ENCODE measurements around the gene DPP4. TPM values are rescaled to one million over a fixed set of nuclear protein-coding genes. Genes with fewer than 3 reads are reported as not detected.
"Not testable (repeated sequence)": the region's sequence is repeated elsewhere in the genome, so short reads cannot be mapped to it uniquely, and the experiment has no call there.

Gene DPP4
- total and polyA plus RNA-seq, 2 experiments from 2014 or later: 149 to 218 TPM

DNA sequence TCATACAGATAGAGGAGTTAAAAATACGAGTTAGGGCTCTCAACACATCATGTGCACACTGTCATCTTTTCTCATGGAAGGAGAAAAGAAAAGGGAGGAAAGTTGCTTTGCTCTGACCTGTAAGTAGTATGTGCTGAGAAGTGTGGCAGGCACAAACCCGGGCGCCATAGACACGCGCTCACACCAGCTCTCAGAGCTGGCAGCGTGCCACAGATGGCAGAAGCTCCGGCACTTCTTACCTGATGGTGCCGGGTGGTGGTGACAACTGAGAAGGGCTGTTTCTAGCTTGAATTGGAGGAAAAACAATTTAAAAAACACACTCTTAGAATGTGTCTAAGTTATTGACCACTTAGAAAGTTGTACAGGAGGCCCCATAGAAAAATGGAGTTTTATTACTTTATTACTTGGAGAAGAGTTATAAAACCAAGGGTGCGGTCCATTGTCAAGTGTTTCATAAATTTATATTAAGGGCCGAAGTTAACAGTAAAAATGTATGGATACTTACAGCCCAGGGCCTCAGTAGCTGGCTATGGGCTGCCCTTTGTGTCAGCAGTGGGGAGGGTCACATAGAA, 92.2 kb downstream of the DPP4 start:
- no peaks in the 10 kb centered on the region for H4K20me1 ChIP-seq (ENCODE audit: insufficient read depth, poor library complexity, severe bottlenecking)
- no peak overlapping the region for H3K27ac ChIP-seq
- H3K4me3 ChIP-seq: no peak overlapping the region
- H2AFZ ChIP-seq: no peak overlapping the region
- no peaks in the 10 kb centered on the region for H3K9me3 ChIP-seq (ENCODE audit: low read depth)
- TF ChIP-seq EZH2 (IDR thresholded peaks at IDR 0.05; ENCODE audit: borderline replicate concordance) (no peak), EZH2phosphoT487 (IDR thresholded peaks at IDR 0.05; ENCODE audit: low read depth, severe bottlenecking, unreplicated experiment) (no peak)
- TF ChIP-seq, protein P1, sequence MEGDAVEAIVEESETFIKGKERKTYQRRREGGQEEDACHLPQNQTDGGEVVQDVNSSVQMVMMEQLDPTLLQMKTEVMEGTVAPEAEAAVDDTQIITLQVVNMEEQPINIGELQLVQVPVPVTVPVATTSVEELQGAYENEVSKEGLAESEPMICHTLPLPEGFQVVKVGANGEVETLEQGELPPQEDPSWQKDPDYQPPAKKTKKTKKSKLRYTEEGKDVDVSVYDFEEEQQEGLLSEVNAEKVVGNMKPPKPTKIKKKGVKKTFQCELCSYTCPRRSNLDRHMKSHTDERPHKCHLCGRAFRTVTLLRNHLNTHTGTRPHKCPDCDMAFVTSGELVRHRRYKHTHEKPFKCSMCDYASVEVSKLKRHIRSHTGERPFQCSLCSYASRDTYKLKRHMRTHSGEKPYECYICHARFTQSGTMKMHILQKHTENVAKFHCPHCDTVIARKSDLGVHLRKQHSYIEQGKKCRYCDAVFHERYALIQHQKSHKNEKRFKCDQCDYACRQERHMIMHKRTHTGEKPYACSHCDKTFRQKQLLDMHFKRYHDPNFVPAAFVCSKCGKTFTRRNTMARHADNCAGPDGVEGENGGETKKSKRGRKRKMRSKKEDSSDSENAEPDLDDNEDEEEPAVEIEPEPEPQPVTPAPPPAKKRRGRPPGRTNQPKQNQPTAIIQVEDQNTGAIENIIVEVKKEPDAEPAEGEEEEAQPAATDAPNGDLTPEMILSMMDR (IDR thresholded peaks at IDR 0.05; ENCODE audit: poor library complexity): no peak
- H3K4me1 ChIP-seq (ENCODE audit: insufficient read depth): no peaks in the 10 kb centered on the region
- no peak for DNase-seq (ENCODE audit: low spot score)
- no peaks in the 10 kb centered on the region for H3K79me2 ChIP-seq
- H3K27me3 ChIP-seq: no peaks in the 10 kb centered on the region
- WGBS (ENCODE audit: low lambda C conversion rate, missing lambda C conversion rate): 86% methylated on average over 10 of the region's 10 CpGs
- H3K9me2 ChIP-seq (replicated peaks; ENCODE audit: insufficient read depth): no peaks in the 10 kb centered on the region
- H3K4me2 ChIP-seq: no peak overlapping the region
- no peaks in the 10 kb centered on the region for H3K36me3 ChIP-seq (replicated peaks; ENCODE audit: insufficient read depth, low read depth)

- Histone ChIP-seq H3K4me1 (ENCODE audit: insufficient read depth) (no peaks in the 10 kb centered on the region), H3K9me3 (ENCODE audit: low read depth) (no peaks in the 10 kb centered on the region), H3K79me2 (no peaks in the 10 kb centered on the region), H3K9me2 (replicated peaks; ENCODE audit: insufficient read depth) (no peaks in the 10 kb centered on the region), H3K4me3 (no peak overlapping the region), H2AFZ (no peak overlapping the region), H3K4me2 (no peak overlapping the region), H3K27ac (no peak overlapping the region), H4K20me1 (ENCODE audit: insufficient read depth, poor library complexity, severe bottlenecking) (no peaks in the 10 kb centered on the region), H3K36me3 (replicated peaks; ENCODE audit: insufficient read depth, low read depth) (no peaks in the 10 kb centered on the region), H3K27me3 (no peaks in the 10 kb centered on the region)
- DNase-seq (ENCODE audit: low spot score): no peak
- 63% methylated on average over 1 of the region's 1 CpG for WGBS (ENCODE audit: low lambda C conversion rate, missing lambda C conversion rate)
- TF ChIP-seq, protein P1 (IDR thresholded peaks at IDR 0.05; ENCODE audit: poor library complexity): no peak
- TF ChIP-seq EZH2 (IDR thresholded peaks at IDR 0.05; ENCODE audit: borderline replicate concordance): no peak
- TF ChIP-seq EZH2phosphoT487 (IDR thresholded peaks at IDR 0.05; ENCODE audit: low read depth, severe bottlenecking, unreplicated experiment): no peak
Measured at GRCh38 chr2:161980976-161981375, 93.0 kb downstream of the DPP4 start.

DNA sequence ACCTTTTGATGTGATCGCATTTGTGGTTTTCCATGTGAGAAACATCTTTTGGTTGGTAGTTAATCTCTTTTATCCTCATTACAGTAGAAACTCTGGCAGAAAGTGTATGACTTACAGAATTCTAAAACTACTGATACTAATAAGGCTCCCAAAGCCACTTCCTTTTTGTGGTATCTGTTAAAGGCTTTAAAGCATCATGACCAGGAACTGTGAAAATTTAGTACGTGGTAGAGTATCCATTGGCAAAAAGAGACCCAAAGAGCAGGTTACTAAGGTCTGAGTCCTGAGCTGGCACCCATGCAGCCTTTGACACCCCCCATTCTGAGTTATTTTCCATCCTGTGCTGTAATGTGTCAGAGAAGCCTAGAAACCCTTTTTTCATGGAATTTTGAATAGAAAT, 94.5 kb downstream of the DPP4 start:
- H3K27ac ChIP-seq: no peak overlapping the region
- H3K9me2 ChIP-seq (replicated peaks; ENCODE audit: insufficient read depth): no peaks in the 10 kb centered on the region
- no peak for DNase-seq (ENCODE audit: low spot score)
- no peak overlapping the region for H3K4me2 ChIP-seq
- no peaks in the 10 kb centered on the region for H4K20me1 ChIP-seq (ENCODE audit: insufficient read depth, poor library complexity, severe bottlenecking)
- no peaks in the 10 kb centered on the region for H3K9me3 ChIP-seq (ENCODE audit: low read depth)
- no peak overlapping the region for H2AFZ ChIP-seq
- H3K4me1 ChIP-seq (ENCODE audit: insufficient read depth): no peaks in the 10 kb centered on the region
- WGBS (ENCODE audit: low lambda C conversion rate, missing lambda C conversion rate): 92% methylated on average over 2 of the region's 2 CpGs
- TF ChIP-seq EZH2phosphoT487 (IDR thresholded peaks at IDR 0.05; ENCODE audit: low read depth, severe bottlenecking, unreplicated experiment): no peak
- TF ChIP-seq, protein P1 (IDR thresholded peaks at IDR 0.05; ENCODE audit: poor library complexity): no peak
- no peak for TF ChIP-seq EZH2 (IDR thresholded peaks at IDR 0.05; ENCODE audit: borderline replicate concordance)
- no peak overlapping the region for H3K4me3 ChIP-seq
- no peaks in the 10 kb centered on the region for H3K27me3 ChIP-seq
- no peaks in the 10 kb centered on the region for H3K36me3 ChIP-seq (replicated peaks; ENCODE audit: insufficient read depth, low read depth)
- no peaks in the 10 kb centered on the region for H3K79me2 ChIP-seq

GRCh38 chr2:161977926-161978325, 96.1 kb downstream of the DPP4 start:
- WGBS (ENCODE audit: low lambda C conversion rate, missing lambda C conversion rate): 93% methylated on average over 6 of the region's 6 CpGs
- not testable (repeated sequence) for H3K36me3 ChIP-seq (replicated peaks; ENCODE audit: insufficient read depth, low read depth); DNase-seq (ENCODE audit: low spot score)

More at GRCh38 chr2:161977926-161978325, 96.1 kb downstream of the DPP4 start:
- not testable (repeated sequence) for H3K4me3 ChIP-seq; H3K4me2 ChIP-seq; H3K79me2 ChIP-seq; H3K27me3 ChIP-seq; H3K9me3 ChIP-seq (ENCODE audit: low read depth); H3K27ac ChIP-seq; H3K4me1 ChIP-seq (ENCODE audit: insufficient read depth); H2AFZ ChIP-seq; H3K9me2 ChIP-seq (replicated peaks; ENCODE audit: insufficient read depth); H4K20me1 ChIP-seq (ENCODE audit: insufficient read depth, poor library complexity, severe bottlenecking)
